HG02938 (cell line): Measurements from ENCODE around the gene PRAC1.

Experiments
- ATAC-seq: cut with Tn5 transposase; IDR thresholded peaks from one replicate; pipeline ENCODE4 v1.9.1; 2021; ENCODE audit warnings: mild to moderate bottlenecking, moderate library complexity; ENCODE audit not compliant: unreplicated experiment

PRAC1 gene

DNA sequence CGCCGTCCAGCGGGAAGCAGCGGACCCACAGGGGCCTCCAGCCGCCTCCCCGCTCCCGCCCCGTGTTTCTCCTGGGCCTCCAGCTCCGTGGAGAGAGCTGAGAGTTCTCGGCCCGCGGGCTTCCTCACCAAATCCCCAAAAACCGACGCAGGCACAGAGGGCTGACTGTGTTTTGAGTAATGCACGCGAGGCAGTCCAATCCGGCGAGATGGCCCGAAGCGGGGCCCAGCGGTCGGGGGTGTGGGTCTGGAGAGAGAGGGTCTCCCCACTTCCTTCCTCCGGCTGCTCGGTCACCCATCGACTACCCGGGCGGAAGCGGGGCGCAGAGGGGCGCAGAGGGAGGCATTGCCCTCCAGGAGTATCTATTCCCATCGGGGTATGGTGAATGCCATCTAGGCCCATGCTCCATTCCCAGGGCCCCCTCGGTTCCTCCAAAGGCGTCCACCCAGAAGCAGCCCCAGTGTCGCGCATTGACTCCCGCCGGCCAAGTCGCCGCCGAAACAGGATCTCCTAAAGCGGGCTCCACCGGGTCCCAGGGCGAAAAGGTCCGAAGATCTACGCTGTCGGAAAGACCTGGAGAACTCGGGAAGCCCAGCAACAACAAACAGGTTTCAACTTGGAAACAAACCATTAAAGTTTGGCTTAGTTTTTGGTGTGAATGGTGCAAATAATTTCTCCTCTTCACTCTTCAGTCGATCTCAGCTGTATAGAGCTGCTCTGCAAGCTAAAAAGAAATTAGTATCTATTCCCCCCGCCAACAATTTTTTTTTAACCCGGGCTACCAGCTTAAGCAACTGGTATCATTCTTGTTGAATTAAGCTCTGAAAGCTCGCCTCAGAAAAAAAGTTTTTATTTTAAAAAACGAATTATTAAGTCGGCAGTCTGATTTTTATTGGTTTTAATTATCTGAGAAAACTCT, 25.4 kb upstream of the PRAC1 start:
- no peak for ATAC-seq

- ATAC-seq, result no peak
Measured at GRCh38 chr17:48746916-48747444, 24.7 kb upstream of the PRAC1 start.

- no peak for ATAC-seq
Measured at GRCh38 chr17:48745381-48746275, 23.3 kb upstream of the PRAC1 start.

- ATAC-seq, result no peak
Measured at GRCh38 chr17:48740537-48740936, 18.2 kb upstream of the PRAC1 start.

- ATAC-seq, result no peak
Measured at GRCh38 chr17:48738803-48739526, 16.6 kb upstream of the PRAC1 start.

DNA sequence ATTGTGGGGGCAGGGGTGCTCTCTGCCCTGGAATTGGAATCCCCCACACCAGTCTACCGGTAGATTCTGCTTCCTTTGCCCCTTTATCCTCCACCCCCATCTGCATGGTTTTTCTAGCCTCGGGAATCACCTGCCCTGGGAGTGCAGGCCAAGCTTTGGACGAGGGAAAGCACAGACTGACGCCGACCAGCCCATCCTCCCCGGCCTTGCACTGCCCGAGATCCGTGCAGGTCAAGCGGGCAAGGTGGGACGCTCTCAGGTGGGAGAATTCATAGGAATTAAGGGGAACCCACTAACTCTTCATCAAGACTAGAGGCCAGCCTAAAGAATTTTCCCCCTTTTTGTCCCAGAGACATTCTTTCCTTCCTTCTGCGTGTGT, 16.1 kb upstream of the PRAC1 start:
- ATAC-seq, result no peak

DNA sequence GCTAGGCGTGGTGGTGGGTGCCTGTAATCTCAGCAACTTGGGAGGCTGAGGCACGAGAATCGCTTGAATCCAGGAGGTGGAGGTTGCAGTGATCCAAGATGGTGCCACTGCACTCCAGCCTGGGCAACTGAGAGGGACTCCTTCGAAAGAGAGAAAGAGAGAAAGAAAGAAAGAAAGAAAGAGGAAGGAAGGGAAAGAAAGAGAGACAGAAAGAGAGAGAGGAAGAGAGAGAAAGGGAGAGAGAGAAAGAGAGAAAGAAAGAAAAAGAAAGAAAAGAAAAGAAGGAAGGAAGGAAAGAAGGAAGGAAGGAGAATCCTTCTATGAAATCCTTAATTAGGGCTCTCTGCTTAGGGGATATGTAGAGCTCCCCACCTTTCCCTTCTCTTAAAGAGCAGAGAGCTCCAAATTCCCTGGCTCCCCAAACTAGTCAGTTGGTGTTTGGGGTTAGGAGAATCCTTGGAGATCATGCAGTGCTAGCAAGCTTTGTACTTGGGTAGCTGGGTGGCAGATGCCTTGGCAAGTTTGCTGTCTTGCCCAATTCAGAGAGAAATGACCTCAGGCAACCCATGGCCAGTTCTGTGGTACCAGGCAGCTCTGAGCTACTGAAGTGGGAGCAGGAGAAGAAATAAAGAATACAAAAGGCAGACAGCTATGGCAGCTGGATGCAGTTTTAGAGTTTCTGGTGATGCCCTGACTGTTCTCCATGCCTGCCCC, 15.2 kb upstream of the PRAC1 start:
- ATAC-seq, result no peak

DNA sequence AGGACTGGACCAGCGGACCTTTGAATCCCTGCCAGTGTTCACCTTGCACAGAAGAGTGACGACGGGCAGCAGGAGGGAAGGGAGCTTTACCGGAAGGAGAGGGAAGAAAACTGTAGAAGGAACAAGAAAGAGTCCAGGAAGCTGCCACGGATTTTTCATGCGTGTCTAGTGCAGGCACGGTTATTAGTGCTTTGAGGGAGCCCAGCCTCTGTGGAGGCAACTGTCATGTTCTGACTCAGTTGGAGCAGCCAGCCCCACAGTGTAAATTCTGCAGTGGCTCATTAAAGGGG, 12.7 kb upstream of the PRAC1 start:
- ATAC-seq, result no peak

- no peak for ATAC-seq
Measured at GRCh38 chr17:48734333-48735061, 12.2 kb upstream of the PRAC1 start.

GRCh38 chr17:48733632-48734328, 11.5 kb upstream of the PRAC1 start:
- ATAC-seq, result no peak

DNA sequence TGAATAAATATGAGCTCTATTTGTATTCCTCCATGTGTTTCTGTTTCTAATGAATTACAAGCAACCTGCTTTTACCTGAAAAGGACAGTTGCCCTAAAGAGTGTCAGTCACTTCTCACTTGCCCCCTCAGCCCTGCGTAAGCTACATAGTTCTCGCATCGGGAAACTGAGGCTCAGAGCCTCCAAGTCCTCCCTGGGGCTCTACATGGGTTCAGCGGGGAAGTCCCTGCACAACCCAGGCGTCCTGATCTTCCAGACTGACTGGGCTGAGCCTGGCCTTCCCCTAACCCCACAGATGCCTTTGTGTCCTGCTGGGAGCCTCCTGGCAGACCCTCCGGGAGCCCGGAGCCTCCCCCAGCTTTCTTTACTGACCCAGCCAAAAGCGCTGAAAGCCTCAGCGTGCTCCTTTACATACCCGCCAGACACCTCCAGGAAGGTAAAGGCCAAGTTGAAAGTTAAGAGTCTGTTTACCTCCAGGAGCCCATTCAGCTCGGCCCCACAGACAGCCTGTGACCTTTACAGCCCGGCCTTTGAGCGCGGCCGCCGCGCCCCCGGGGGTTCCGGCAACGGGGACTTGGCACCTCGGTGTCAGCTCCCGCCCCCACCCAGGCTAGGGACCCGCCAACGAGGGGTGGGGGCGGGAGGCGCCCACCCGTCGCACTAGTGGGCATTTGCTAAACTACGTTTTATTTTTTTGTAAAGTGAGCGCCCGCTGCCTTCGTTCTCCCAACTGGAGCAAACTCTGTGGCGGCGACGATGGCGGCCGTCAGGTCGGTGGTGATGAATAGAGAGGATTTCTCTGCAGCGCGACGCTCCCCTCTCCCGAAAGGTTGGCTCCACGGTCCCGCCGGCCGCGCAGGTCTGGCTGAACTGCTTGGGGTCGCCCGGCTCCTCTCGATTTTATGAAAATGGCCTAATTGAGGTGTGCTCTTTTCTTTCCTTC, 10.6 kb upstream of the PRAC1 start:
- ATAC-seq, result no peak

GRCh38 chr17:48731355-48731754, 9.0 kb upstream of the PRAC1 start:
- ATAC-seq, result no peak

DNA sequence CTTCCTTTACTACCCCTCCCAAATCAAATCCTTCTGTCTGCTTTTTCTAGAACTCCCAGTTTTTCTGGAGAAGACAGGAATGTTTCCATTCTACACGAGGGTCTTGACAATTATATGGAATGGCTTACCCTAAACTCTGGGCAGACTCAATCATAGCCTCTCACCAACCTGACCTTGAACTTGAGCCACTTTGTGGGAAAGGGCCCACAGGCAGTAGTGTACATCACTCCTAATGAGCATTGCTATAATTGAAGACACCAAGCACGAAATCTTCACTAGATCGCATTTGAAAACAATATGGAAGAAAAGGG, 7.9 kb upstream of the PRAC1 start:
- ATAC-seq, result no peak

- ATAC-seq, result no peak
Measured at GRCh38 chr17:48729335-48730239, 7.3 kb upstream of the PRAC1 start.

DNA sequence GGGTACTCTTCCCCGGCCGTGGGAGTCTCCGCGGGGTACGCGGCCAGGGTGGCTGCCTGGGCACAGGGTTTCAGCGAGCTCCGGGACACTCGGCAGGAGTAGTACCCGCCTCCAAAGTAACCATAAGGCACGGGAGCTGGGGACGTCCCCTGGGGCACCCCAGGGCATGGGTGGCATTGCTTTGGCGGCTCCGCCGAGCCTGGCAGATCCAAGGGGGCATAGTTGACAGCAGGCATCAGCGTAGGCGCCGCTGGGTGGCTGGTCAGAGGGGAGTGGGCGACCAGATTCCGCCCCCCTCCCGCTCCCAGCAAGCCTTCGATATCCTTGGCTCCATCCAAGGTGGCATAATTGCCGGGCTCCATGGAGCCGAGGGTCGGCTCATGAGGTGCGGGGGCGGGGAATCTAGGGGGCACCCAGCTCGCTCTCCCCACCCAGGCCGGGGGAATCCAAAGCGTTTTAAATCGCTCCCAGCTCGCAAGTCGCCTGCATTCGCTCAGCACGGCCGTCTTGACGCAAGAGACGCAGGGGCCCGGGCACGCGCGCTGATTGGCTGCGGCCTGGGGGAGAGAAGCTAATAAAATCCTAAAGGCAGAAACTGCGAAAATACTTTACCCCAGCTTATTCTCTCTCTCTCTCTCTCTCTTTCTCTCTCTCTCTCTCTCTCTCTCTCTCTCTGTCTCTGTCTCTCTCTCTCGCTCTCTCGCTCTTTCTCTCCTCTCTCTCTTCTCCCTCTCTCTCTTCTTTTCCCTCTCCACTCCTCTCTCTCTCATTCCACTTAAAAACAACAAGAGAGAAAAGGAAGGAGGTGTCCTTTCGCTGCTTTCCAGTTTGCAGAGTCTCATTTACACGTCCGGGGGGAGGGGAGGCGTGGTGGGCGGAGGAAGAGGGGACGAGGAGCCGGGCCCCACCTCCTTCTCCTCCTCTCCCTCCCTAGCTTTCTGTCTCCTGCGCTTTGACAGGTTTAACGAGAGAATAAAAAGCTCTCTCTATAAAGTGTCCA, 6.2 kb upstream of the PRAC1 start, which contains the start of gene HOXB13:
Gene HOXB13 (minus strand): TSS at position 519 of the 1,000 bp plus-strand sequence. CDS start 157 bp downstream, at position 362.
- no peak for ATAC-seq
